Ovary (tissue), 9 donors: ENCODE measurements around the gene AGR3. TPM values are rescaled to one million over a fixed set of nuclear protein-coding genes. Genes with fewer than 3 reads are reported as not detected.

ENCODE experiments used
- DNase-seq, 5 donors: peaks; one replicate each; pipeline ENCODE4 v3.0.0-alpha.2; 2019 to 2020
- H3K27ac ChIP-seq, 2 donors: fragments of 200-600 bp; one replicate each; pipeline versions ENCODE4 v1.5.1 to v1.8.0; 2019 to 2022
- H3K27me3 ChIP-seq: fragments of 200-600 bp; one replicate; pipeline ENCODE4 v1.8.0; 2022
- H3K36me3 ChIP-seq: fragments of 200-600 bp; sonication (generic); one replicate; pipeline ENCODE4 v1.5.1; 2019
- H3K4me1 ChIP-seq: one replicate; pipeline ENCODE4 v1.8.1; 2013; ENCODE audit warnings: mild to moderate bottlenecking, moderate library complexity; ENCODE audit not compliant: insufficient read depth
- H3K4me3 ChIP-seq: fragments of 200-600 bp; sonication (generic); one replicate; pipeline ENCODE4 v1.5.1; 2017
- H3K9me3 ChIP-seq, 2 donors: fragments of 200-600 bp in 1 of 2; sonication (generic) in 1 of 2; one replicate each; pipeline versions ENCODE4 v1.5.1 to v1.8.1; 2013 to 2019; ENCODE audit warnings: mild to moderate bottlenecking in 1 of 2, moderate library complexity in 1 of 2
- CTCF ChIP-seq, 3 donors: fragments of 450-650 bp in 2 of 3; fragments of 200-600 bp in 1 of 3; IDR thresholded peaks; one replicate each; pipeline versions ENCODE4 v1.5.1 to v1.8.0; 2016 to 2022; ENCODE audit warnings: antibody characterized with exemption in 3 of 3, mild to moderate bottlenecking in 1 of 3
- EP300 ChIP-seq: sonication (generic); formaldehyde crosslinking; IDR thresholded peaks from one replicate; pipeline ENCODE4 v1.6.1; 2017; ENCODE audit warnings: antibody characterized with exemption
- POLR2A ChIP-seq: fragments of 450-650 bp; IDR thresholded peaks from one replicate; pipeline ENCODE4 v1.6.1; 2017; ENCODE audit warnings: antibody characterized with exemption, mild to moderate bottlenecking, moderate library complexity
- WGBS, 3 donors: extraction: QIAGEN DNeasy Blood & Tissue Kit in 1 of 3; methylation state at CpG; one replicate each; pipeline versions ENCODE4 v1.1.5 to v1.1.7; 2013 to 2017; 5-methylcytosine and 5-hydroxymethylcytosine counted together
- intact Hi-C, 4 donors: fragments of 100-400 bp; cut with DNase I; formaldehyde crosslinking; loops; one replicate each; pipeline versions ENCODE4 v1.11.0 to v1.15.1; 2022 to 2023
- polyA plus RNA-seq, 2 donors: library from polyadenylated mRNA; stranded (reverse); fragments of 200-250 nt in 1 of 2; fragments of 350-450 nt in 1 of 2; fragmentation: Illumina TruSeq in 1 of 2; extraction: RNeasy Lipid Tissue Mini Kit (QIAGEN cat#74804) in 1 of 2; gene quantifications; one replicate each; pipeline ENCODE4 v1.2.3, GENCODE V29; 2013 to 2014
- total RNA-seq, 7 donors: library from RNA; depleted of rRNA in 2 of 7; stranded (reverse); fragments of >200 nt in 2 of 7; fragmentation: NEBNext Ultra II Directional in 3 of 7; extraction: Animal tissue kit (Norgen Biotek cat#: 25700) in 3 of 7; gene quantifications; one replicate each; pipeline versions ENCODE4 v1.1.0 to v1.2.4, GENCODE V29; 2016 to 2023
- donor health status: DM: no; HTN: no; CAD: no; lungs with moderate emphysema.
- donor health status: DM: no; HTN: no; CAD: no.
- donor health status: Bipolar disorder and iron deficiency.
- donor health status: DM: yes; HTN: yes; CAD: no.
- donor health status: DM: no; HTN: no; CAD: no.
- donor health status: DM: yes; HTN: yes; CAD: no.

AGR3 gene
- total and polyA plus RNA-seq, 9 donors: 0.12 to 57.2 (median 2.3) TPM; not detected in 3

GRCh38 chr7:16905300-16906044 is 23.7 kb upstream of the AGR3 start:
- no peaks in the 10 kb centered on the region for H3K9me3 ChIP-seq
- H3K27ac ChIP-seq: no peak overlapping the region
- no peaks in the 10 kb centered on the region for H3K27me3 ChIP-seq
- intact Hi-C loops: no loop called here
- no peaks in the 10 kb centered on the region for H3K4me1 ChIP-seq
- DNase-seq: no peak
- no peak overlapping the region for H3K4me3 ChIP-seq
- 75 to 80% (median 79%) methylated on average over 5 of the region's 5 CpGs for WGBS, 3 donors
- H3K36me3 ChIP-seq: no peaks in the 10 kb centered on the region
- no peak for TF ChIP-seq EP300
- no peak for TF ChIP-seq CTCF (IDR thresholded peaks at IDR 0.05)
- TF ChIP-seq POLR2A: no peak

- intact Hi-C loops: no loop called here
- H3K27ac ChIP-seq: no peak overlapping the region
- H3K4me3 ChIP-seq: no peak overlapping the region
- TF ChIP-seq POLR2A (no peak), CTCF (IDR thresholded peaks at IDR 0.05) (no peak), EP300 (no peak)
- H3K9me3 ChIP-seq: no peaks in the 10 kb centered on the region
- no peaks in the 10 kb centered on the region for H3K4me1 ChIP-seq
- no peaks in the 10 kb centered on the region for H3K27me3 ChIP-seq
- H3K36me3 ChIP-seq: no peaks in the 10 kb centered on the region
- DNase-seq: no peak
- 18 to 28% (median 19%) methylated on average over 2 of the region's 2 CpGs for WGBS, 3 donors
Observed at GRCh38 chr7:16904076-16904475, 22.3 kb upstream of the AGR3 start.

GRCh38 chr7:16900209-16900768 is 18.5 kb upstream of the AGR3 start:
- Histone ChIP-seq H3K27me3 (no peaks in the 10 kb centered on the region), H3K4me1 (no peaks in the 10 kb centered on the region), H3K27ac (no peak overlapping the region), H3K36me3 (no peaks in the 10 kb centered on the region), H3K4me3 (no peak overlapping the region), H3K9me3 (no peaks in the 10 kb centered on the region)
- TF ChIP-seq CTCF (IDR thresholded peaks at IDR 0.05): no peak
- TF ChIP-seq EP300: no peak
- TF ChIP-seq POLR2A: no peak
- intact Hi-C loops: no loop called here
- DNase-seq: no peak
- 82 to 90% (median 85%) methylated on average over 4 of the region's 4 CpGs for WGBS, 3 donors

GRCh38 chr7:16891874-16892643 is 10.3 kb upstream of the AGR3 start:
- Histone ChIP-seq H3K4me1 (no peaks in the 10 kb centered on the region), H3K9me3 (no peaks in the 10 kb centered on the region), H3K36me3 (no peaks in the 10 kb centered on the region), H3K4me3 (no peak overlapping the region), H3K27ac (no peak overlapping the region), H3K27me3 (no peaks in the 10 kb centered on the region)
- 91 to 100% (median 95%) methylated on average over 1 of the region's 1 CpG for WGBS, 3 donors
- intact Hi-C loops: no loop called here
- no peak for DNase-seq
- TF ChIP-seq EP300 (no peak), POLR2A (no peak), CTCF (IDR thresholded peaks at IDR 0.05) (no peak)
